ENCODE results near the gene C4B. TPM values are rescaled to one million over a fixed set of nuclear protein-coding genes. Genes with fewer than 3 reads are reported as not detected.

Gene C4B
- total and polyA plus RNA-seq, 9 of the 15 experiments (the other 6 are each of a cell fraction or from before 2014, with no cell fraction given), result 0.32 to 8.8 (median 5.4) TPM

DNA sequence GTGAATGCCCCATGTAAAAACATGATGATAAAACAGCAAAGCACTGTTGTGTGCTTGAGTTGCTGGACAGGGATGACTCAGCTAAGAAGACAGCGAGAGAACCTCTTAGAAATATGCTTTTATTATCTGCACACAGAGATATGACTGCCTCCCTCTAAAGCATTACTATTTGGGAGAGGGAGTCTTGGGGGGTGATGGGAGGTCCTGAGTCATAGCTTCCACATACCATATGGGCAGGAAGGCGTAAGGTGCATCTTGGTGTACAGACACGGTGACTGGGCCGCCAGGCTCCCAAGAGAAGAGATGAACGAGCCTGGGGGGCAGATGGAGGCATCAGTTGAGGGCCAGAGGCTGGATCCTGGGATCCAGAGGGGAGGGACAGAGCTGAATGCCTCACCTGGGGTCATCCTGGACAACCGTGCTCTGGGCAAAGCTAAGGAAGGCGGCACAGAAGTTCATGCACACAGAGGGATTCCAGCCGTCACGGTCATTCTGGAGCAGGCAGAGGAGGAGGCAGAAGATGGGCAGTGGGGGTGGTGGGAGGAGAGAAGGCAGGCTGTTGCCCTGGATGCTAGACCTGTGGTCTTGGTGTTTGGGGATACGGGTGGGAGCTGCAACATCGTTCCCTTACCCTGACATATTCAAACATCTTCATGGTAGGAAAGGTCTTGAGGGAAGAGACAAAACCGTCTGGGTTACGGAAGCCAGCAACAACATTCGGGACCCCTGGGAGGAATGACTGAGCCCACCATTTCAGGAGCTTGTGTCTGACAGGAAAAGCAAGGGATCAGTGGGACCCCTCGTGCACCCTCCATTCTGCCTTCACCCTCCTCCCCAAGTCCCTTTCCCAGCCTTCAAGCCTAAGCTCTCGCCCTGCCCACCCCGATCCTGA lies 44.6 kb upstream of the C4B start (continued):
- TF ChIP-seq NR0B1 (IDR thresholded peaks at IDR 0.05; ENCODE audit: partially characterized antibody) (no peak), PTRF (tag; IDR thresholded peaks at IDR 0.05) (no peak), ZNF124 (CRISPR knock-in tag; IDR thresholded peaks at IDR 0.05) (no peak), PHF21A (IDR thresholded peaks at IDR 0.05; ENCODE audit: borderline replicate concordance, low read depth) (peak; percentile 98), NR2C2 (CRISPR knock-in tag; IDR thresholded peaks at IDR 0.05) (0 out of 2 replicates have a peak, but pooled peaks have one; percentile 5), NR2C2 (tag; IDR thresholded peaks at IDR 0.05) (peak; percentile 50; the same call in 1 of the 2 replicates)
- TF ChIP-seq, protein P1, sequence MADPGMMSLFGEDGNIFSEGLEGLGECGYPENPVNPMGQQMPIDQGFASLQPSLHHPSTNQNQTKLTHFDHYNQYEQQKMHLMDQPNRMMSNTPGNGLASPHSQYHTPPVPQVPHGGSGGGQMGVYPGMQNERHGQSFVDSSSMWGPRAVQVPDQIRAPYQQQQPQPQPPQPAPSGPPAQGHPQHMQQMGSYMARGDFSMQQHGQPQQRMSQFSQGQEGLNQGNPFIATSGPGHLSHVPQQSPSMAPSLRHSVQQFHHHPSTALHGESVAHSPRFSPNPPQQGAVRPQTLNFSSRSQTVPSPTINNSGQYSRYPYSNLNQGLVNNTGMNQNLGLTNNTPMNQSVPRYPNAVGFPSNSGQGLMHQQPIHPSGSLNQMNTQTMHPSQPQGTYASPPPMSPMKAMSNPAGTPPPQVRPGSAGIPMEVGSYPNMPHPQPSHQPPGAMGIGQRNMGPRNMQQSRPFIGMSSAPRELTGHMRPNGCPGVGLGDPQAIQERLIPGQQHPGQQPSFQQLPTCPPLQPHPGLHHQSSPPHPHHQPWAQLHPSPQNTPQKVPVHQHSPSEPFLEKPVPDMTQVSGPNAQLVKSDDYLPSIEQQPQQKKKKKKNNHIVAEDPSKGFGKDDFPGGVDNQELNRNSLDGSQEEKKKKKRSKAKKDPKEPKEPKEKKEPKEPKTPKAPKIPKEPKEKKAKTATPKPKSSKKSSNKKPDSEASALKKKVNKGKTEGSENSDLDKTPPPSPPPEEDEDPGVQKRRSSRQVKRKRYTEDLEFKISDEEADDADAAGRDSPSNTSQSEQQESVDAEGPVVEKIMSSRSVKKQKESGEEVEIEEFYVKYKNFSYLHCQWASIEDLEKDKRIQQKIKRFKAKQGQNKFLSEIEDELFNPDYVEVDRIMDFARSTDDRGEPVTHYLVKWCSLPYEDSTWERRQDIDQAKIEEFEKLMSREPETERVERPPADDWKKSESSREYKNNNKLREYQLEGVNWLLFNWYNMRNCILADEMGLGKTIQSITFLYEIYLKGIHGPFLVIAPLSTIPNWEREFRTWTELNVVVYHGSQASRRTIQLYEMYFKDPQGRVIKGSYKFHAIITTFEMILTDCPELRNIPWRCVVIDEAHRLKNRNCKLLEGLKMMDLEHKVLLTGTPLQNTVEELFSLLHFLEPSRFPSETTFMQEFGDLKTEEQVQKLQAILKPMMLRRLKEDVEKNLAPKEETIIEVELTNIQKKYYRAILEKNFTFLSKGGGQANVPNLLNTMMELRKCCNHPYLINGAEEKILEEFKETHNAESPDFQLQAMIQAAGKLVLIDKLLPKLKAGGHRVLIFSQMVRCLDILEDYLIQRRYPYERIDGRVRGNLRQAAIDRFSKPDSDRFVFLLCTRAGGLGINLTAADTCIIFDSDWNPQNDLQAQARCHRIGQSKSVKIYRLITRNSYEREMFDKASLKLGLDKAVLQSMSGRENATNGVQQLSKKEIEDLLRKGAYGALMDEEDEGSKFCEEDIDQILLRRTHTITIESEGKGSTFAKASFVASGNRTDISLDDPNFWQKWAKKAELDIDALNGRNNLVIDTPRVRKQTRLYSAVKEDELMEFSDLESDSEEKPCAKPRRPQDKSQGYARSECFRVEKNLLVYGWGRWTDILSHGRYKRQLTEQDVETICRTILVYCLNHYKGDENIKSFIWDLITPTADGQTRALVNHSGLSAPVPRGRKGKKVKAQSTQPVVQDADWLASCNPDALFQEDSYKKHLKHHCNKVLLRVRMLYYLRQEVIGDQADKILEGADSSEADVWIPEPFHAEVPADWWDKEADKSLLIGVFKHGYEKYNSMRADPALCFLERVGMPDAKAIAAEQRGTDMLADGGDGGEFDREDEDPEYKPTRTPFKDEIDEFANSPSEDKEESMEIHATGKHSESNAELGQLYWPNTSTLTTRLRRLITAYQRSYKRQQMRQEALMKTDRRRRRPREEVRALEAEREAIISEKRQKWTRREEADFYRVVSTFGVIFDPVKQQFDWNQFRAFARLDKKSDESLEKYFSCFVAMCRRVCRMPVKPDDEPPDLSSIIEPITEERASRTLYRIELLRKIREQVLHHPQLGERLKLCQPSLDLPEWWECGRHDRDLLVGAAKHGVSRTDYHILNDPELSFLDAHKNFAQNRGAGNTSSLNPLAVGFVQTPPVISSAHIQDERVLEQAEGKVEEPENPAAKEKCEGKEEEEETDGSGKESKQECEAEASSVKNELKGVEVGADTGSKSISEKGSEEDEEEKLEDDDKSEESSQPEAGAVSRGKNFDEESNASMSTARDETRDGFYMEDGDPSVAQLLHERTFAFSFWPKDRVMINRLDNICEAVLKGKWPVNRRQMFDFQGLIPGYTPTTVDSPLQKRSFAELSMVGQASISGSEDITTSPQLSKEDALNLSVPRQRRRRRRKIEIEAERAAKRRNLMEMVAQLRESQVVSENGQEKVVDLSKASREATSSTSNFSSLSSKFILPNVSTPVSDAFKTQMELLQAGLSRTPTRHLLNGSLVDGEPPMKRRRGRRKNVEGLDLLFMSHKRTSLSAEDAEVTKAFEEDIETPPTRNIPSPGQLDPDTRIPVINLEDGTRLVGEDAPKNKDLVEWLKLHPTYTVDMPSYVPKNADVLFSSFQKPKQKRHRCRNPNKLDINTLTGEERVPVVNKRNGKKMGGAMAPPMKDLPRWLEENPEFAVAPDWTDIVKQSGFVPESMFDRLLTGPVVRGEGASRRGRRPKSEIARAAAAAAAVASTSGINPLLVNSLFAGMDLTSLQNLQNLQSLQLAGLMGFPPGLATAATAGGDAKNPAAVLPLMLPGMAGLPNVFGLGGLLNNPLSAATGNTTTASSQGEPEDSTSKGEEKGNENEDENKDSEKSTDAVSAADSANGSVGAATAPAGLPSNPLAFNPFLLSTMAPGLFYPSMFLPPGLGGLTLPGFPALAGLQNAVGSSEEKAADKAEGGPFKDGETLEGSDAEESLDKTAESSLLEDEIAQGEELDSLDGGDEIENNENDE (IDR thresholded peaks at IDR 0.05; ENCODE audit: low read depth, low read length), result no peak
- TF ChIP-seq, protein P2, sequence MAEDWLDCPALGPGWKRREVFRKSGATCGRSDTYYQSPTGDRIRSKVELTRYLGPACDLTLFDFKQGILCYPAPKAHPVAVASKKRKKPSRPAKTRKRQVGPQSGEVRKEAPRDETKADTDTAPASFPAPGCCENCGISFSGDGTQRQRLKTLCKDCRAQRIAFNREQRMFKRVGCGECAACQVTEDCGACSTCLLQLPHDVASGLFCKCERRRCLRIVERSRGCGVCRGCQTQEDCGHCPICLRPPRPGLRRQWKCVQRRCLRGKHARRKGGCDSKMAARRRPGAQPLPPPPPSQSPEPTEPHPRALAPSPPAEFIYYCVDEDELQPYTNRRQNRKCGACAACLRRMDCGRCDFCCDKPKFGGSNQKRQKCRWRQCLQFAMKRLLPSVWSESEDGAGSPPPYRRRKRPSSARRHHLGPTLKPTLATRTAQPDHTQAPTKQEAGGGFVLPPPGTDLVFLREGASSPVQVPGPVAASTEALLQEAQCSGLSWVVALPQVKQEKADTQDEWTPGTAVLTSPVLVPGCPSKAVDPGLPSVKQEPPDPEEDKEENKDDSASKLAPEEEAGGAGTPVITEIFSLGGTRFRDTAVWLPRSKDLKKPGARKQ (CRISPR knock-in tag; IDR thresholded peaks at IDR 0.05), result no peak
- TF ChIP-seq, protein P3, sequence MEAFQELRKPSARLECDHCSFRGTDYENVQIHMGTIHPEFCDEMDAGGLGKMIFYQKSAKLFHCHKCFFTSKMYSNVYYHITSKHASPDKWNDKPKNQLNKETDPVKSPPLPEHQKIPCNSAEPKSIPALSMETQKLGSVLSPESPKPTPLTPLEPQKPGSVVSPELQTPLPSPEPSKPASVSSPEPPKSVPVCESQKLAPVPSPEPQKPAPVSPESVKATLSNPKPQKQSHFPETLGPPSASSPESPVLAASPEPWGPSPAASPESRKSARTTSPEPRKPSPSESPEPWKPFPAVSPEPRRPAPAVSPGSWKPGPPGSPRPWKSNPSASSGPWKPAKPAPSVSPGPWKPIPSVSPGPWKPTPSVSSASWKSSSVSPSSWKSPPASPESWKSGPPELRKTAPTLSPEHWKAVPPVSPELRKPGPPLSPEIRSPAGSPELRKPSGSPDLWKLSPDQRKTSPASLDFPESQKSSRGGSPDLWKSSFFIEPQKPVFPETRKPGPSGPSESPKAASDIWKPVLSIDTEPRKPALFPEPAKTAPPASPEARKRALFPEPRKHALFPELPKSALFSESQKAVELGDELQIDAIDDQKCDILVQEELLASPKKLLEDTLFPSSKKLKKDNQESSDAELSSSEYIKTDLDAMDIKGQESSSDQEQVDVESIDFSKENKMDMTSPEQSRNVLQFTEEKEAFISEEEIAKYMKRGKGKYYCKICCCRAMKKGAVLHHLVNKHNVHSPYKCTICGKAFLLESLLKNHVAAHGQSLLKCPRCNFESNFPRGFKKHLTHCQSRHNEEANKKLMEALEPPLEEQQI (IDR thresholded peaks at IDR 0.05), result no peak

Measured in K562 (cell line).